ENCODE measurements around the gene TBCK.
A peak's percentile ranks its signal among the peaks of the same experiment; 100 is the strongest.
"Not testable (repeated sequence)": the region's sequence is repeated elsewhere in the genome, so short reads cannot be mapped to it uniquely, and the experiment has no call there.

Gene TBCK

DNA sequence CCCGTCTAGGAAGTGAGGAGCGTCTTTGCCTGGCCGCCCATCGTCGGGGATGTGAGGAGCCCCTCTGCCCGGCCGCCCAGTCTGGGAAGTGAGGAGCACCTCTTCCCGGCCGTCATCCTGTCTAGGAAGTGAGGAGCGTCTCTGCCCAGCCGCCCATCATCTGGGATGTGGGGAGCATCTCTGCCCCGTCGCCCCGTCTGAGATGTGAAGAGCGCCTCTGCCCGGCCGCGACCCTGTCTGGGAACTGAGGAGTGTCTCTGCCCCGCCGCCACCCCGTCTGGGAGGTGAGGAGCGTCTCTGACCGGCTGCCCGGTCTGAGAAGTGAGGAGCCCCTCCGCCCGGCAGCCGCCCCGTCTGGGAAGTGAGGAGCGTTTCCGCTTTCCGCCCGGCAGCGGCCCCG, 5.2 kb upstream of the TBCK start:
- DNase-seq, ATAC-seq: not testable (repeated sequence)

DNA sequence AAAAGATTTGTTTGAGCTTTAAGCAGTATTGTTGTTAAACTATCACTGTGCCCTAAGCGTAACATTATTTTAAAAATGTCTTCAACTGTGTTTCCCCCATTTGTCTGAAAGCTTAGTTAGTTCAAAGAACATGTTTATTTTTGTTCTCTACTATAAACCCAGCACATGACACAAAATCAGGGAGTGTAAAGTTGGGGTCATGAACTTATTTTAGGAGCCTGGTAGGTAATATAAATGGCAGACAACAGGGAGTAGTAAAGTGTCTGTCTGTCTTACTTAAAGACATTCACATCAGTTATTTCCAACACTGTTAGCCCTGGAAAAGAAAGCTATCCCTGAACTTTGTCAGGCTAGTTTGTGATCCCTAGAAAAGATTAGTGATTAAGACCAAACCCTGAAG, 4.2 kb upstream of the TBCK start:
- no peak for ATAC-seq
- no peak for DNase-seq

DNA sequence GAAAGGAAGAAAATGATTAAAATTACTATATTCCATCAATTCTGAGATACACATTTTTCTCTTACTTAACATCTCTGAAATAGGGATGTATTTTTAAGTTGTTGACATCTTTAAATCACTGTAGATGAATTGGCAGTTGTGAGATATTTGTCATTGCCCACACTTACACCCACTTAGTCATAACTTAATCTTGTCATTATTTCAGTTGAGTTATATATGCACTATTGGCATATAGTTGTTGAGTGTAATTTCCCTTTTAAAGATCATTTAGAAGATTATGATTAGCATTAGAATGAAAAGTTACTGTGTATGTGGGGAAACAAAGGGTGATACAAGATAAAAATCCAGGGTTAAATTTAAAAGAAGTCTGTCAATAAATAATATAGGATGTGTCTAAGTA, 2.5 kb upstream of the TBCK start:
- no peak for ATAC-seq
- DNase-seq, result no peak

DNA sequence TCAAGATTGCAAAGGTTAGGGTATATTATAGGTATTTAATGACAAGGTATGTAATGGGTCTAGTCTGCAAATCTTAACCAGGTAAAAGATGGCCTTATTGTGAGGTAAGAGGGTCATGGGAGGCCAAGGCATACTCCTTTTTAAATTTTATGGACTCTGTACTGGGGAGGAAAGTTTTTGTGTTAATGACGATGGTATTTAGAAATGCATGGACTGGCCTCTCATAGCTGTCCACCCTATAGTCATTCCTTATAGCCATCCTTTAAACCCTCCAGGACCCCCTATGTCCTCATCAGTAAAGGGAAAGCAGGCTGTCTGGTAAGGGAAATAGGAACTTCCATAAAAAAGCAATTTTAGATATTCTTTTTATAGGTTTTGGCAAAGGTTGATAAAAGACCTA, 1.8 kb upstream of the TBCK start:
- ATAC-seq (no peak), DNase-seq (no peak)

DNA sequence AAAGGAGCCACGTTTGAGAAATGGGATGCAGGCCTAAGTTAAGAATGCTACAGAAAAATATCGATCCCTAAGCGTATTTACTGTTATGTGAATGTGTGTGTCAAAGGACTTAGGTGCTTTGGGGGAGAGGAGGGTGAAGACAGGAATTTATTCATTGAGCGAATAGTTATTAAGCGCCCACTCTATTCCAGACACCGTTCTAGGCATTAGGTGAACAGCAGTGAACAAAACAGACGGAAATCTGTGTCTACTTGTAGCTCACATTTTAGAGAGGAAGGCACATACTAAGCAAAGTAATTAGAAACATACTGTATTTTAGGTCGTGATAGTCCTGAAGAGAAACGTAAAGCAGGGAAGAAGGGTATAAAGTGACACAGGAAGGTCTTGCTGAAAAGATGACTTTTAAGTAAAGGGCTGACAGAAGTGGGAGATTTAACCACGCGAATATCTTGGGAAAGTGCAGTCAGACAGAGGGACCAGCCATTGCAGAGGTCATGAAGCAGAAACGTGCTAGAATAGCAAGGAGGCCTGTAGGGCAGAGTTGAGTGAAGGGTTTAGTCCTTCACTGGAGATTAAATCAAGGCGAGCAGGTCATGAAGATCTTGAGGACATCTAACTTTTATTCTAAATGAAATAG, 882 bp upstream of the TBCK start:
- ATAC-seq, result no peak

DNA sequence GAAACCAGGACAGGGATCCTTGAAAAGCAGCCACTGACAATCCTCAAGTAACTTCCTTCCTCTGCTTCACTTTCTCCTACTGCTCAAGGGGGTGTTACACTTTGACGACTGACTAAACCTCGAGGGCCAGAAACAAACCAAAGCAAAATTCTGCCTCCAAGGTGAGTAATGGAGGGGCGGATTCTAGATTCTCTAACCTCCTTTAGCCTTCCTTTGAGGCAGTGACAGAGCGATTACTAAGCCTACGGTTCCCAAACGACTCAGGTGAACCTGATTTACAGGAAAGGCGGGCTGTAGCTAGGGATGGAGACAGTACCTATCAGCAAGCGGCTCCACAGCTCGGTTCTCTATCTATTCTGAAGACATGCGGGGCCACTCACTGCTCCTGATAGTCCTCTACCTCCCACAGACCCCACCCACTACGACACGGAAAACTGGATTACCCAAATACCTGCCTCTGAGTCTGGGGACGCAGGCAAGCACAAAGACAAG, 487 bp downstream of the TBCK start:
- peak; percentile 65 for ATAC-seq
- peak; percentile 41 for DNase-seq

More for the DNA sequence above, 882 bp upstream of the TBCK start:
- no peak for DNase-seq

DNA sequence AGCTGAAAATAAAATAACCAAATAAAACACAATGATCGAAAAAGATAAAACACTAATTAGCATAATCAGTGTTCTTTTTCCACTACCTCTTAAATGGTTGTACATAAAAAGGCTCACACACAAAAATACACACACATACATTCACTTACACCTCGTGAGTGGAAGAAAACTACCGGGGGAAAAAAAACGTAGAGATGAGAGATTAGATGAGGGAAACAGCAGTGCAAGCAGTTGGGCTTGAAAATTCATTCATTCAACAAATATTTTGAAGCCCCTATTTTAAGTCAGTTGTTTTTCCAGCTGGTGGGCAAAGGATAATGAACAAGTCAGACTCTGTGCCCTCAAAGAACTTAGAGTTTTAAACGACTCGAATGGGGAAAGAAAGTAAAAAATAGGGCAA, 1.0 kb downstream of the TBCK start:
- DNase-seq (no peak), ATAC-seq (no peak)

DNA sequence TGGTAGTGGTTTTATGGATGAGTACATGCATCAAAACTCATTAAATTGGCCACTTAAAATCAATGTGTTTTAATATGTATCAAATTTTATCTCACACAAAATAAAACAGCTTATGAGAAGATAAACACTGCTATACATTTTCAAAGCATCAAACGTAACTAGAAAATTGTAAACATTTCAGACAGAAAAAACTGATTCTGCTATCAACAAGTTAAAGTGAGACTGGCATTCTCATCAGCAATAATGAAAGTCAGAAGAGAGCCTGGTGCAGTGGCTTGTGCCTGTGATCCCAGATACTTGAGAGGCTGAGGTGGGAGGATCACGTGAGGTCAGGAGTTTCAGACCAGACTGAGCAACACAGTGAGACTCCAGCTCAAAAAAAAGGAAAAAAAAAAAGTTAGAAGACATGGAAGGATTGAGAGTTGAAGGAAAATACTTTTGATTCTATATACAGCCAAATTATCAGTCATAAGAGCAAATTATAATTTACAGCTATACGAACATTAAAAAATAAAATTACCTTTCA, 2.9 kb downstream of the TBCK start:
- DNase-seq (no peak), ATAC-seq (no peak)

DNA sequence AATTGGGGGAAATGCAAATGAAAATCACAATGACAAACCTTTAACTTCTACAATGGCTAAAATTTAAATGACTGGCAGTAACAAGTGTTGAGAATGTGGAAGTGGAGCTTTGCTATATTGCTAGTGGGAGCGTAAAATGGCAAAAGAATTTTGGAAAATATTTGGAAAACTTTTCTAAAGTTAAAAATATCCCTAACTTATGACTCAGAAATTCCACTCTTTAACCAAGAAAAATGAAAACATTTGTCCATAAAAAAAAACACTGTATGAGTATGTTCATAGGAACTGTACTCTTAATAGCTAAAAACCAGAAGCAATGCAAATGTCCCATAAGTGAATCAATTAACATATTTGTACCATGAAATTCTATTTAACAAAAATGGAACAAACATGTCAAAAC, 3.6 kb downstream of the TBCK start:
- DNase-seq, result no peak
- ATAC-seq, result no peak

DNA sequence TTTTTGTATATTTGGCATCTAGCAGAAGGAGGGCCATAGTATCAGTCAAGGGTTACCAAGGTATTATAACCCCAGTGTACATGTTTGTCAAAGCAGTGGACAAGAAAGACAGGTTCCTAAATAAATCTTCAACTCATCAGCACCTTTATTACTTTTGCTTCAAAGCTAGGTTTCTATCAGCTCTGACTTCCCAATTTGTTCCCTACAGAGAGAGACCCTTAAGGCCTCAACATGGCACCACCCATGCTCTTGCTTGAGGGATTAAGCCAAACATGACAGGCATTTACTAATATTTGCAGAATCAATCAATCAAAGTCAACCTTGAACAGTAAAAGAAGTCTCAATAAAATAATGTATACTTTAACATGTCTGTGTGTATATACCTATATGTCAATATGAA, 9.4 kb downstream of the TBCK start:
- ATAC-seq (no peak), DNase-seq (no peak)

DNA sequence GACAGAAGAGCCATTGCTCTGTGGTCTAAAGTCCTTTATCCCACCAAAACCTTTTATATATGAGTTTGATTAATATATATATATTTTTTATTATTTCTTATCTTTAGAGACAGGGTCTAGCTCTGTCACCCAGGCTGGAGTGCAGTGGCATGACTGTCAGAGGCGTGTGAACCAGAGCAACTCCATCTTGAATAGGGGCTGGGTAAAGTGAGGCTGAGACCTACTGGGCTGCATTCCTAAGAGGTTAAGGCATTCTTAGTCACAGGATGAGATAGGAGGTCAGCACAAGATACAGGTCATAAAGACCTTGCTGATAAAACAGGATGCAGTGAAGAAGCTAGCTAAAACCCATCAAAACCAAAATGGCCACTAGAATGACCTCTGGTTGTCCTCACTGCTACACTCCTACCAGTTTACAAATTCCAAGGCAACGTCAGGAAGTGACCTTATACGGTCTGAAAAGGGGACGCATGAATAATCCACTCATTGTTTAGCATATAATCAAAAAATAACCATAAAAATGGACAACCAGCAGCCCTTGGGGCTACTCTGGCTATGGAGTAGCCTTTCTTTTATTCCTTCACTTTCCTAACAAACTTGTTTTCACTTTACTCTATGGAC, 10.5 kb downstream of the TBCK start:
- no peak for ATAC-seq
- DNase-seq, result no peak

DNA sequence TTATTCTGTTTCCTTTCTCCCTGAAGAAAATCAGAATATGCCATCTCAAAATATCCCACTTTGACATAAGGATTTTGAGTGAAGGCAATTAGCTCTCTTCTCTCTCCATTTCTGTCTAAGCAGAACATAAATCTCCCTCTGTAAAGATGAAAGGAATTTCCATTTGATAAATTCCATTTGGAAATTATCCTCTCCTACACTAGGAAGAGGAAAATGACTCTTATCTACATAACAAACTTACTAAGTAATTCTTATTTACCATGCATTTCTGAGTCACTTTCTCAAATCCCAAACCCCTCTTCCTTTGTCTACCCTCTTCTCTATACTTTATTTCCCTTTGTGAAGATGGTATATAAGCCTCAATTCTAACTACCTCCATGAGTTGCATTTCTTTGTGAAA, 11.4 kb downstream of the TBCK start:
- ATAC-seq (no peak), DNase-seq (no peak)

DNA sequence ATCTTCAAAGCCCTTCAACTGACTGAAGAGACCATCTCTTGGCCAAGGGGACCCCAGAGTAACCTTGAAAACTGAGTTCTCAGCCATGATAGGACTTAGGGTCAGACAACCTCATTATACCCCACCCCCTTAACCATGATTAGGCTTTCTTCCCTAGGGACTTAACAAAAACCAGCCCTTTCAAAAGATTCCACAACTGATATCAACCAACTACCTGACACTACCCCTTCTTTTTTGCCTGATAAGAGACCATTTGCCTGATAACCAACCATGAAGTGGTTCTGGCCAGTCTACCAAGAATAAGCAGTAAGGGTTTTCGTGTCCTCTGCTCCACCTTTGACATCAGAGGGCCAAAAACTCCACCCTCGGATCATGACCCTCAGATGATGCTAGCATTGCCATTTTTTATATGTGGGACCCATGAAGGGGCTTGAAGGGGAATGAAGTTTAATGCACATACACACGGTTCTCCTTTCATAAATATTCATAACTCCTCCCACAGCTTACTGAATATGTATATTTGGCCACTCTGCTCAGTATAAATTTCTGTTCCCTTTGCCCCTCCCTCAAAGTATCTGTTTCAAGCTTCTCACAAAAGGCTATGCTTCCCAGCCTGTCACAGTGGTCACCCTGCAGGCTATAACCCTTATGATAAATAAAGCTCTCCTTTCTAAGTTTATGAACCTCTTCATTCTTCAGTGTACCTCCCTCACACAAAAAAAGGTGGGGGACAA, 12.3 kb downstream of the TBCK start:
- no peak for ATAC-seq
- no peak for DNase-seq

DNA sequence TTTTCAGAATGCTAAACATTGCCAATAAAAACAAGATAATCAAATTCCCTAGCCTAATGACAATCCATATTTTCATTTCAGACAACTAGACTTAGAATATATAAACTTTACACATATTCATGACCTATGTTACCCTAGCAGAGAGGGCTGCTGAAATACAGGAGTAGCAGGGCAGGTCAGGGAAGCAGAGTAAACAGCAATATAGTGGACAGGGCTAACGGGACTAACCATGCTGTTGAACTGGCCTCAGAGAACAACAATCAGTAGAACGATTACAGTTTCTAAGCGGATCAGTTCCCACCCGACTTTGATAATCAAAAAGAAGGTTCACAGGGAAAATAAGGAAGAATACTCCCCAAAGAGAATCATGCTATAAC, 14.0 kb downstream of the TBCK start:
- DNase-seq, result no peak
- no peak for ATAC-seq

DNA sequence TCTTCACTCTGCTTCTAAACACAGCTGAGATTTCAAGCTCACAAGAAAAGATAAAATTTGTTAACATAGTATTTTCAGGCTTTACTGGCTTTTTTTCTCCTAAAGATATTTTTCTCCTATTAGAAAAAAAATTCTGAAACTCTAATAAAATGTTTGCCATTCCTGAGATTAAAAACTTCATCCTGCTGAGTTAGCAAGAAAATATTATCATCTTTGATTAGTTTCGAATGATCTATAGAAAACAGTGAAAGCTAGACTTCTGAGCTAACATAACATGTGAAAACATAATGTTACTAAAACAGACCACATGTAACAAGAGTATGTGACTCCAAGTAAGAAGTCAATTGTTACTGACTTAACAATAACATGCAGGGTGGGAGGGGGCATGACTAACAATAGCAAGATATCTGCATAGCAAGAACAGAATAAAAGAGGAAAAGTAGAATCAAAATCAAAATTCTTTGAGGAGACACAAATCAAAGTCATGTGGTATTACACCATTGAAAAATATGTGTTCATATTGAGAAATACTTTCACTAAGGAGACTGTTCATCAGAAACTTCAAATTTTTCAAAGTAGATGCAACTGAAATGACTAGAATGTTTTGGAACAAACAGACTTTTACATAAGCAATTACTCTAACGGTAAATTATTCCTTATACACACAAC, 14.5 kb downstream of the TBCK start:
- ATAC-seq (no peak), DNase-seq (no peak)

DNA sequence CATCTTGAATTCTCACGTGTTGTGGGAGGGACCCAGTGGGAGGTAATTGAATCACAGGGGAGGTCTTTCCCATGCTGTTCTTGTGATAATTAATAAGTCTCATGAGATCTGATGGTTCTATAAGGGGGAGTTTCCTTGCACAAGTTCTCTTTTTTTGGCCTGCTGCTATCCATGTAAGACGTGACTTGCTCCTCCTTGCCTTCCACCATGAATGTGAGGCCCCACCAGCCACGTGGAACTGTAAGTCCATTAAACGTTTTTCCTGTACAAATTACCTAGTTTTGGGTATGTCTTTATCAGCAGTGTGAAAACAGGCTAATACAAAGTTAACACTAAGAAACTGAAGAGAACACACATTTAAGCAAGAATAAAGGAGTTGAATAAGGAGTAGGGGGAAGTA, 16.0 kb downstream of the TBCK start:
- DNase-seq, result no peak
- ATAC-seq, result no peak

DNA sequence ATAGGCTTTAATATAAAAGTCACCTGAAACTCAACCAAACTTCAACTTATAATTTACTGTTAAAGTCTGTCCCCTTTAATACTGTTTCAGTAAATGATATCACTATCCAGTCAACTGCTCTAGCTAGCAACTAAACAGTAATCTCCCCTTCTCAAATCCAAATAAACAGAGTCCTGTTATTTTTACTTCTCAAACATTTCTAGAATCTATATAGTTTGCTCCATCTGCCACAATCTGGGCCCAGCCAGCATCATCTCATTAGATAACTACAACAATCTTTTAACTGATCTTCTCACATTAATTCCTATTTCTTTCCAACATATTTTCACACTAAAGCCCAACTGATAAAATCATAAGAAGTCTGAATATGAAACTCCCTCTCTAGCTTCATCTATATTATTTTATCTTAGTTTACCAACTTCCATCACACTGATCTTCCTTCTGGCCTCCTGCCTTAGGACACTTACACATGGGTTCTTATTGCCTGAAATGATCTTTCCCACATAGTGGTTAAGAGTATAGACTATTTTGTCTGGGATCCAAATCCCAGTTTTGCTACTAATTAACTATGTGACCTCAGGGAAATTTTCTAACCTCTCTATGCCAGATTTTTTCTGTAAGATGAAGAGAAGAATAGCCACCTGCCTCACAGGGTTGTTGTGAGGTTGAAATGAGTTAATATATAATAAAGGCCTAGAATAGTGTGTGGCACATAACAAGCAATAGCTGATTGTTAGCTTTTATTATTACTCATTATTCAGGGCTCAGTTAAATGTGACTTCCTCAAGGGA, 18.6 kb downstream of the TBCK start:
- ATAC-seq (no peak), DNase-seq (no peak)

DNA sequence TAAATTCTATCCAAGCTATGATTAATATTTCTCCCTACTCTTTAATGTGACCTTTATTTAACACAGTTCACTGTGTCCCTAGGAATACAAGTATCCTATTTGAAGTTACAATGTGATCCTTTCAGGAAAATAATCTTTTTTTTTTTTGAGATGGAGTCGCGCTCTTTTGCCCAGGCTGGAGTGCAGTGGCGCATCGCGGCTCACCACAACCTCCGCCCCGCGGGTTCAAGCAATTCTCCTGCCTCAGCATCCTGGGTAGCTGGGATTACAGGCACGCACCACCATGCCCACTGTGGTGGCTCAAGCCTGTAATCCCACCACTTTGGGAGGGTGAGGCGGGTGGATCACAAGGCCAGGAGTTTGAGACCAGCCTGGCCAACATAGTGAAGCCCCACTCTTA, 21.9 kb downstream of the TBCK start:
- ATAC-seq (no peak), DNase-seq (no peak)

DNA sequence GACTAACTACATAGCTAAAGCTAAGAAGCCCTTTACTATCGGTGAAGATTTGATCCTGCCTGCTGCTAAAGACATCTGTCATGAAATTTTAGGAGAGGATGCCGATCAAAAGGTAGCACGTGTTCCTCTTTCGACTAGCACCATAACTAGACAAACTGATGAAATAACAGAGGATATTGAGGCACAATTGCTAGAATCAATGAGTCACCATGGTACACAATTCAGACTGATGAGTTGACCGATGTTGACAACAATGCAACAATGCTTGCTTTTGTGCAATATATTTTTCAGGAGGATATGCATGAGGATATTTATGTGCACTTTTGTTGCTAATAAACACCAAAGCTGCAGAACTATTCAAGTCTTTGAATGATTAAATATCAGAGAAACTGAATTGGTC, 24.3 kb downstream of the TBCK start:
- no peak for ATAC-seq
- DNase-seq, result no peak

DNA sequence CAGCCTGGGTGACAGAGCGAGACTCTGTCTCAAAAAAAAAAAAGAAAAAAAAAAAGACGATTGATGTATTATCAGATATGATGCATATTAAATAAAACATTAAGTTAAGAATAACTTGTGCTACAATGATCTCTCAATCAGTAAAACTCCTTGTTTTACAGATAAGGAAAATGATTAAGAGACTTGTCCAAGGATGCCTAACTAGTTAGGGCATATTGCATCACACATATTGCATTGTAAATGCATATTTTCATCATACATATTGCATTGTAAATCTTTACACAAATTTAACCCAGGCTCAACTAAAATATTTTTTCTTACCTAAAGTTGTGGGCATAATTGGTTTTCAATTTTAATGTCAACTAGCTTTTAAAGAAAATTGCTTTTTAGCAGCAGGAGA, 26.3 kb downstream of the TBCK start:
- no peak for ATAC-seq
- DNase-seq, result no peak

DNA sequence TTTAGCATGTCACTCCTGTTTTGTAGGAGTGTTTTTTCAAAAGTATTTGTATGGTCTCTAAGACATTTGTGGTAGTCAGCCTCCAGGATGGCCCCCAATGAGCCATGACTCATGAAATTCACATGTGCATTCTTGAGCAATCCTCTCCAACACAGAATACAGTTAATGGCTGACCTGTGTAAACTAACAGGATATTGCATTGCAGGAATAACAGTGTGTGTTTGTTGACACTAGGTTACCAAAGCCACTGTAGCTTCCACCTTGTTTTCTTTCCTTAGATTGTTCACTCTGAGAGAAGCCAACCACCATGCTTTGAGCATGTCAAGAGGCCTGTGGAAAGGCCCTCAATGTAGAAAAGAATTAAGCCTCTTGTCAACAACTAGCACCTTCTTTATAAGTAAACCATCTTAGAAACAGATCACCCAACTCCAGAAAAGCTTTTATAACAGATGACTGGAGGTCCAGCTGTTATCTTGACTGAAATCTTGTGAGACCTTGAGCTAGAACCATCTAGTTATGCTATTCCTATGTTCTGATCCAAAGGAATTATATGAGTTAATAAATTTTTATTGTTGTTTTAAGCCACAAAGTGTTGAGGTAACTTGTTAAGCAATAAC, 28.5 kb downstream of the TBCK start:
- ATAC-seq (no peak), DNase-seq (no peak)

DNA sequence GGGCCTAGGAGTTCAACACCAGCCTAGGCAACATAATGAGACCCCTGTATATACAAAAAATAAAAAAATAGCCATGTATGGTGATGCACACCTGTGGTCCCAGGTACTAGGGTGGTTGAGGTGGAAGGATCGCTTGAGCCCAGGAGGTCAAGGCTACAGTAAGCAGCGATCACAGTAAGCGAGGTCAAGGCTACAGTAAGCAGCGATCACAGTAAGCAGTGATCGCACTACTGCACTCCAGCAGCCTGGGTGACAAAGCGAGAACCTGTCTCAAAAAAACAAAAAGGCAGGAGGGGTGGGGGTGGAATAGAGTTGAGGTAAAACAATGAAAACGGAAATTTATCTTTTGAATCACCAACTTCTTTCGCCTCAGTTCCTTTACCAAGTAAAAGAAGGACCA, 29.4 kb downstream of the TBCK start:
- ATAC-seq (no peak), DNase-seq (no peak)

All from stimulated activated naive CD8-positive, alpha-beta T cell treated with anti-CD3 and anti-CD28 coated beads, Interleukin-15, Interleukin-2, amounts not matched to agents 100 U/mL and 50 U/mL, for 24 hours (primary cell).